ENCODE measurements around the gene RPL18.
"Not testable (repeated sequence)": the region's sequence is repeated elsewhere in the genome, so short reads cannot be mapped to it uniquely, and the experiment has no call there.

Gene RPL18

DNA sequence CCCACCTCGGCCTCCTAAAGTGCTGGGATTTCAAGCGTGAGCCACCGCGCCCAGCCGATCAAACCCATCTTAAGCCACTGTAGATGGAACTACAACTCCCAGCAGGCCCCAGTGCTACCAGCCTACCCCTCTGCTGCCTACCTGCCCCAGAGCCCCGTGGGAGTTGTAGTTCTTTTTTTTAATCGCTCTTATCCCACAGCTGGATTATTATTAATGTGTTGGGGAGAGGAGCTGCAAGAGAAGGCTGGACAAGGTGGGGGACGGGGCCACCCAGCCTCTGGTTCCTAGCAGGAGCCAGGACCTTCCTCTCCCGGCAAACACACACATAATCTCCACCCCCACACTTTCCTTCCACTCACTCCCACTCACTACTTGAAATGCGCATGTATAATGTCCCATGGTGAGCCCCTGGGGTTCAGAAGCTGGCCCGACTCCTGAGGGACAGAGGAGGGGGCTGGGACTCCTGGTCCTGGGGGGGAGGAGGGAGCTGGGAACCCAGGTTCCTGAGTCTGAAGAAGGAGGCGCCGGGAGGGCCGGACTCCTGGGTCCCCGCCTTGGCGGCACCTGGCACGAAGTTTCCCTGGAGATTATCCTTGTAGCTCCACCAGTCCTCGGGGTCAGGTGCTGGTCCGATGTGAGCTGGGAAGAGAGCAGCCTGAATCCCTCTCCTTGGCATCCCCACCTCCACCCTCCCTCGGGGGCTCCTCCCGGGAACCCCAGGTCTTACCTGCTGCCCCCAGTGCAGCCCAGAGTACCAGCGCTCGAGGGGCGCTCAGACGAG lies 26.1 kb upstream of the RPL18 start:
- peak; percentile 75 for DNase-seq (ENCODE audit: low spot score)

GRCh38 chr19:48644355-48644754 lies 25.4 kb upstream of the RPL18 start:
- no peak for DNase-seq (ENCODE audit: low spot score)

- no peak for DNase-seq (ENCODE audit: low spot score)
These were observed 23.9 kb upstream of the RPL18 start for GRCh38 chr19:48642862-48643261.

DNA sequence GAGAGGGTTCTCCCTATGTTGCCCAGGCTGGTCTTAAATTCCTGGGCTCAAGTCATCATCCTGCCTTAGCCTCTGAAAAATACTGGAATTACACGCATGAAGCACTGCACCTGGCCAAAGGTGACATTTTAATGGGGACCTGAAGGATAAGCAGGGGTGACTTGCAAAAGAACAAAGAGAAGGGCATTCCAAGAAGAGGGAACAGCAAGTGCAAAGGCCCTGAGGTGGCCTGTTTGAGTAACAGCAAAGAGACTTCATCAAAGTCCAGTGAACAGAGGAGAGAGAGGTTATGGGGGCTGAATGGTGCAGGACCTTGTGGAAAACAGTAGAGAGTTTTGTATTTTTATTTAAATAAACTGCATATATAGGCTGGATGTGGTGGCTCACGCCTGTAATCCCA lies 22.9 kb upstream of the RPL18 start:
- DNase-seq (ENCODE audit: low spot score): no peak

GRCh38 chr19:48639483-48640375 lies 20.8 kb upstream of the RPL18 start:
- DNase-seq (ENCODE audit: low spot score): no peak

GRCh38 chr19:48638831-48639381 lies 19.9 kb upstream of the RPL18 start:
- no peak for DNase-seq (ENCODE audit: low spot score)

GRCh38 chr19:48637948-48638830 lies 19.2 kb upstream of the RPL18 start:
- DNase-seq (ENCODE audit: low spot score): peak; percentile 66

DNA sequence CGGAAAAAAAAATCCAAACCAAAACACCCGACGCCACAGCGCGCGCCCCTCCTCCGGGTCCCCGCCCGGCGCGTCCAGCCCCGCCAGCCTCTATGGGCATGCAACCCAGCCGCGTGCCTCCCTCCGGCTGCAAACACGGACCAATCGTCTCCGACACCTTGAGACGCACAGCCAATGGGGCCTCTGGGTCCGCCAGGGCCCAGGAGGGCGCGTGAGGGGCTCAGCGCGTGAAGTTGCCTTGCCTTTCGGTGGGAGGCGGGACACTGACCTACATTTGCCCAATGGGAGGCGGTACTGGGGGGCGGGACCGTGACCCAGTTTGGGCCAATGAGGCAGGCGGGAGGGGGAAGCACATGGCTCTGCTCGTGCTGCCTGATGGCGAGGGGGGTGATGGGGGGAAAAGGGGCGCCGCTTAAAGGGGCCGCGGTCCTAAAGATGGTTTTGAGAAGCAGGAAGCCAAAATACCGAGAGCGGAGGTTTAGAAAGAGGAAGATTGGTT lies 18.5 kb upstream of the RPL18 start:
- DNase-seq (ENCODE audit: low spot score): peak; percentile 78

DNA sequence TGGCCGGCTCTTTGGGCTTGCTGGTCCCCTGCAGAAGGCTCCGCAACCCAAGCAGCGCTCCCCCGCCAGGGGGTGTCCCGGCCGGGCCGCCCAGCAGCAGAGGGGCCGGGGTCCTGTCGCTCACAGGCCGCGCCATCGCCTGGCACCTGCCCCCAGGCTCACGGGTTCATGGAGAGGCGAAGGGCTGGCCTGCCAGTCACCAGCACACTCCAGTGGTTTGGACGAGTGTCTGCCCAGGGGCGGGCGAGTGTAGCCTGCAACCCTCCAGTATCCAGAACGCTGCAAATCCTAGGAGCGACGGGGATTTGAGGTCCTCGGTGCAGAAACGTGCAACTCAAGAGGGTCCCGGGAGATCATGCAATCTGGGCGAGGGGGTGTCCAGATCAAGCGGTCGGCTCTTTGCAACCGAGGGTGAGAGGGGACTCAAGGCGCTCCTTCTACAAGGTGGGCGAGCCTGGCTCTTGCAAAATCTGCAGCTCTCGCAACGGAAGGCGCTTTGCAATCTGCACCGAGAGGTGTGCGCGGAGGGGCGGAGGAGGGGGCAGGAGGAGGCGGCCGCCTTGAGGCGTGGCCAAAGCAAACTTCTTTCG lies 18.0 kb upstream of the RPL18 start, which contains the start of gene DBP:
DBP (minus strand) TSS at position 521 of the 590 bp plus-strand sequence; CDS start at position 136, 385 bp downstream.
- DNase-seq (ENCODE audit: low spot score): no peak

DNA sequence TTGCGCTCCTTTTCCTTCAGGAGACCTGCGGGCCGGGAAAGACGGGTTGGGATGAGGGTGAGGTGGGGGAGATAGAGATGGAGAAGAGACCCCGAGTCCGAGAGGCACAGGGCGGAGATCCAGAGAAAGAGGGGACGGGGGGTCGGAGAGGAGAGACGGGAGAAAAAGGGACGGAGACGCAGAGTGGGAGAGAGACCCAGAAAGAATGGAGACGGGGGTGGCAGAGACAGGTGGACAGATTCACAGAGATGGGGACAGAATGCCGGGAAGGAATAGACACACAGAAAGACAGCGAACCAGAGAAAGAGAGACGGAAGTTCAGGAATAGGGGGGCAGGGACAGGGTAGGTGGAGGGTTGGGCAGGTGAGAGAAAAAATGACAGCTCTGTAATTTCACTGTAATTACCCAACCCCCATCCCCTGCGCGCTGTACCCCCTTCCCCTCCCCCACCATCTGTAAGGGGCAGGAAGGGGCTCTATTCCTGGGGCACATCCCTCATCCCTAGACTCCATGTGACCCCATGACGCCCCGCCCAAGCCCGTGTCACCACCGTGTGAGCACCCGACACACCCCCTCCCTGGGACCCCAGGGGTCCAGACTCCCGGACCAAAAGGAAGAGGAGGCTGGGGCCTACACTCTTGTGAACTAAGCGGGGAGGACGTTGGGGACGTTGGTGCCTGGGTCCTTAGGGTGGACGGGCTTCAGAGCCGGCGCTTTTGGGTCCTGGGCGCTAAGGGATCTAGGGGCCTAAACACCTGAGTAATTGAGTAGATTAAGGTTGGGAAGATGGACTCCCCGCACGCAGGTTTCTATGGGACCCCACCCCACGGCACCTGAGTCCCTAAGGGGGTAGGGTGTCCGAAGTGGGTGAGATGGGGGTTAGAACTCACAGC lies 17.2 kb upstream of the RPL18 start:
- DNase-seq (ENCODE audit: low spot score): no peak

DNA sequence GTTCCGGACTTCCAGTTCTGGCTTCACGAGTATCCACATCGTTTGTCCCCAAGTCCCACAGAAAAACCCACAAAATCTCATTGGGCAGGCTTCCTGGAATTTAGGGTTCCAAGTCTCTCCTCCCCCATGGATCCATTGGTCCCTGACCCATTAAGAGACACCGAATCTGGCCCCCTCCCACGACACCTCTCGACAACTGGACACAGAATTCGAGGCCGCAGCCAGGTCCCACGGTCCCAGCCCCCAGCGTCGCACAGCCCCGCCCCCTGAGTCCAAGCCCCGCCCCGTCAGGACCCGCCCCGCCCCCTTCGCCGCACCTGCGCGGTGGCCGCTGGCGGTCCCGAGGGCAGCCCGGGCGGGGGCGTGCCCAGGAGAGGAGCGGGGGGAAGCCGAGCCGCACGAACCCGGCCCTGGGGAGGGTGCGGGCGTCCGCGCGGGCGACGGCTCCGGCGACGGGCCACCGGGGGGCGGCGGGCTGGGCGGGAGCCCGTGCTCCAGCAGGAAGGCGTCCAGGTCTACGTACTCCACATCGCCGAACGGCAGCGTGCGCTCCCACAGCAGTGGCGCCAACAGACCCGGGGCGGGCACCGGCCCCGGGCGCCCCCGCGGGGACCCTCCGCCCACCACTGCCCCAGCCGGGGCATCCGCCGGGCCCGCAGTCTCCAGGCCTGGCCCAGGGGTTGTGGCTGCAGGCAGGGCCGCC lies 16.4 kb upstream of the RPL18 start:
- DNase-seq (ENCODE audit: low spot score): peak; percentile 68

GRCh38 chr19:48634424-48635262 lies 15.7 kb upstream of the RPL18 start:
- DNase-seq (ENCODE audit: low spot score): peak; percentile 96

DNA sequence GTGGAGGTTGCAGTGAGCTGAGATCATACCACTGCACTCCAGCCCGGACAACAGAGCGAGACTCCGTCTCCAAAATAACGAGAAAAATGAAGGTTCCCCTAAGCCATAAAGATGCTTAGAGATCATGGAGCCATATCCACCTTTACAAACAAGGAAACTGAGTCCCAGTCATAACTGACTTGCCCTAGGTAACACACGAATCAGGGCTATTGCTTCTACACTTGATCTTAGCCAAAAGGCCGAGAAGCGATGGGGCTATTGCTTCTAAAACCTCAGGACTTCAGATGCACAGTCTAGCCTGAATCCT lies 15.0 kb upstream of the RPL18 start:
- DNase-seq (ENCODE audit: low spot score): no peak

DNA sequence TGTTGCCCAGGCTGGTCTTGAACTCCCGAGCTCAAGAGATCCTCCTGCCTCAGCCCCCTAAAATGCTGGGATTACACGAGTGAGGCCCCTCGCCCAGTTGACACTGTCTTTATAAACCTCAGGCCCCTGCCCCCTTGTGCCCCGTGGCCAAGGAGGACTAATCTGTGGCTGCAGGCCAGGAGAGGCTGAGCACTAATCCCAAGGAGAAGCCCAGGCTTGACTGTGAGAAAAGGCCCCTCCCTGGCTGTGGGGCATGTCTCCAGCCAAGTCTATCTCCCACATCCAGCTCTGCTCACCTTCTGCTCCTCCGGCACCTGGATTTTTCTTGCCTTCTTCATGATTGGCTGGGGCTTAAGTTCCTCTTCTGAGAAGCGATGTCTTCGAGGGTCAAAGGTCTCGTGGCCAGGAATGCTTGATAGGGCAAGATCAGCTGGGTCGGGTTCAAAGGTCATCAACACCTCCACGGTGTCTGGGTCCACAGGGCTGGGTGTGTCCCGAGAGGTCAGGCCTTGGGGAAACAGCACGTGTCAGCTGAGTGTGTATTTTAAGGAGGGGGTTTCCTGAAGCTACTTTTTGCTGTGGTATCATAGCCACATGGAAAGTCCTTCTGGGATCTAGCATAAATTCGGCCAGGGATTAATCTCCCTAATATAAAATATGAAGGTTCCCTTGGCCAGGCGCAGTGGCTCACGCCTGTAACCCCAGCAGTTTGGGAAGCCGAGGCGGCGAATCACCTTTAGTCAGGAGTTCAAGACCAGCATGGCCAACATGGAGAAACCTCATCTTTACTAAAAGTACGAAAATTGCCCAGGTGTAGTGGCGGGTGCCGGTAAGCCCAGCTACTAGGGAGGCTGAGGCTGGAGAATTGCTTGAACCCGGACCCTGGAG lies 14.4 kb upstream of the RPL18 start:
- DNase-seq (ENCODE audit: low spot score): peak; percentile 21

DNA sequence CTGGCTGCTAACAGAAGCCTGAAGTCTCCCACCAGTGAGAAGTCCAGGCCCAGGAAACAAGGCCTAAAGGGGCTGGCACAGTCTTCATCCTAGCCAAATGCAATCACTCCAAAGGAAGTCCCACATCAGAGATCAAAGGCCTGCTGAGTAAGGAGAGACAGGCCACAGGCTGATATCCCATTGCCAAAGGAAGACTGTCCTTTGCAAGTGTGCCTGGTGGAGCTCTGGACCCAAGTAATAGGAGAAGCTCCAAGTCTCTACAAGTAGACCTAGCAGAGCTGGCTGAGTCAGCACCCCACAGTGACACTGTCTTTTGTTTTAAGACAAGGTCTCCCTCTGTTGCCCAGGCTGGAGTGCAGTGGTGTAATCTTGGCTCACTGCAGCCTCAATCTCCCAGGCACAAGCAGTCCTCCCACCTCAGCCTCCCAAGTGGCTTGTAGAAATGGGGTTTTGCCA lies 13.7 kb upstream of the RPL18 start:
- peak; percentile 32 for DNase-seq (ENCODE audit: low spot score)

DNA sequence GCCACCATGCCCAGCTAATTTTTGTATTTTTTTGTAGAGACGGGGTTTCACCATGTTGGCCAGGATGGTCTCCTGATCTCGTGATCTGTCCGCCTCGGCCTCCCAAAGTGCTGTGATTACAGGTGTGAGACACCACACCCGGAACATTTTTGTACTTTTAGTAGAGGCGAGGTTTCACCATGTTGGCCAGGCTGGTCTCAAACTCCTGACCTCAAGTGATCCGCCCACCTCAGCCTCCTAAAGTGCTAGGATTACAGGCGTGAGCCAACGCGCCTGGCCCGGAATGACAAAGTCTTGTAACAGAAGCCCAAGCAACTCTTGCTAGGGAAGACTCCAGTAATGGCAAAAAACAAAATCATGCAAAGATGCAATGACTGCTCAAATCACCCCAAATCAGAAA lies 13.3 kb upstream of the RPL18 start:
- DNase-seq (ENCODE audit: low spot score): not testable (repeated sequence)

DNA sequence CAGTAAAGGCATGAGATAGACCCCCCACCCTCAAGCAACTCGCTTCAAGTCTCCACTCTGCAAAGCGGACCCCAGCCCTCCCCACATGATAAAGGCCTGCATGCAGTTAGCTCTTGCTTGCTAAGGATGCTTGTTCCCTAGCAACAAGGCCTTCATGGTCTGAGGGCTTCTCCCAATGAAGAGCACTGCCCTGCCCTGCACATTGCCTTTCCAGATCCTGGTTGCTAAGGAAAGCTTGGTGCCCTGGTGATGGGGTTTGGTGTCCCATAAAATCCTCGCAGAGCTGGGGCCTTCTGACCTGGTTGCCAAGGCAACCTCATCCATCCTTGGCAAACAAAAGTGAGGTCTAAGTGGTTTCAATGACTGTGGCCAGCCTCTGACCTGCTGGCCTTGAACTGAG lies 12.2 kb upstream of the RPL18 start:
- no peak for DNase-seq (ENCODE audit: low spot score)

All from hematopoietic multipotent progenitor cell treated with erythropoietin and hydrocortisone succinate and interleukin-3 and kit ligand, for 15 days (in vitro differentiated cells).